Measurements from ENCODE around the gene PKN3.
"Not testable (repeated sequence)": the region's sequence is repeated elsewhere in the genome, so short reads cannot be mapped to it uniquely, and the experiment has no call there.

PKN3 gene

DNA sequence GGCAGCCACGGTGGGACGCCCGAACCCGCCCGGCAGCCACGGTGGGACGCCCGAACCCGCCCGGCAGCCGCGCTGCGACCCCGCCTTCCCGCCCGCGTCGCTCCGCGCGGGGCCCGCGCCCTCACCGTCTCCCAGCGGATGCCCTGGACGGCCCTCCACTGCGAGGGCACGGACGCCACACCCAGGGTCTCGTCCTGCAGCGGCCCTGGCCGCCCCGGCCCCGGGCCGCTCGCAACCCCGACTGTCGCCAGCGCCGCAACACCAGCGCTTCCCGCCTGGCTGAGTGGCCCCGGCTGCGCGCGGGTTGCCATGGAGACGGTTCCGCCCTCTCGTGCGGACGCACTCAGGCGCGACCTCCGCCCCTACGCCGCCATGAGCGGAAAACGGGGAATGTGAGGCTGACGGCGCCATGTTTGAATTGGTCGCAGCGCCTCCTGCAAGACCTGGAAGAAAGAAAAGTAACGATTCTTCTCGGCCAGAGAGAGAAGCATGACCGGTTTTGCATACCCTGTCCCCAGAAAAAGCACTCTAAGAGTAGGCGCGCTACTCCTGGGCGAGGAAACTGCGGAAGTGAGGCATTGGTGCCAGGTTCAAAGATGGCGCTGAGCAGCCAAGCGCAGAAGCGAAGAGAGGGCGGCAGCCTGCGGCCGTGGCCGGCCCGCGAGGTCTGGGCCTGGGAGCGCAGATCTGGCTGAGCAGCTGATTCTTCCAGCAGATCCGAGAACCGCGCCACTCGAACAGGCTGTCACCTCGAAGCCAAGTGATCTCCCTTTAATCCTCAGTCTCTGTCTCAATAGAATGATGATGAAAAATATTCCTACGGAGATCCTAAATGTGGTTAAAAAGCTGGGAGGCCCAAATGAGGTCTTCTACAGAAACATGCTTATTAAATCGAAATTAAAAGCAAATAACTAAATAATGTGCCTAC is 45.6 kb upstream of the PKN3 start, which contains the start of gene DYNC2I2:
Gene DYNC2I2, minus strand, starts transcription at position 432 of the 928 bp plus-strand sequence. Its CDS starts 121 bp downstream, at position 311.
- peak within 1 kb of the TSS; percentile 96 for H3K27ac ChIP-seq (ENCODE audit: low read length)
- no peaks in the 10 kb centered on the region for H4K20me1 ChIP-seq (ENCODE audit: insufficient read depth, low read length)
- H2AFZ ChIP-seq (ENCODE audit: low read length), result peak within 1 kb of the TSS; percentile 82
- no peaks in the 10 kb centered on the region for H3K27me3 ChIP-seq (replicated peaks; ENCODE audit: insufficient read depth, low read length)
- H3K9ac ChIP-seq (ENCODE audit: low read length), result peak within 1 kb of the TSS; percentile 97
- H3K4me2 ChIP-seq (ENCODE audit: low read depth, low read length), result peak within 1 kb of the TSS; percentile 92
- no peaks in the 10 kb centered on the region for H3K9me2 ChIP-seq (replicated peaks; ENCODE audit: insufficient read depth, low read length)
- H3K9me3 ChIP-seq (replicated peaks; ENCODE audit: insufficient read depth, low read length), result no peaks in the 10 kb centered on the region
- TF ChIP-seq EZH2phosphoT487 (IDR thresholded peaks at IDR 0.05; ENCODE audit: low read length), result no peak
- no peak for TF ChIP-seq EZH2 (optimal IDR thresholded peaks at IDR 0.05; ENCODE audit: low read depth, low read length)
- TF ChIP-seq, protein P1, sequence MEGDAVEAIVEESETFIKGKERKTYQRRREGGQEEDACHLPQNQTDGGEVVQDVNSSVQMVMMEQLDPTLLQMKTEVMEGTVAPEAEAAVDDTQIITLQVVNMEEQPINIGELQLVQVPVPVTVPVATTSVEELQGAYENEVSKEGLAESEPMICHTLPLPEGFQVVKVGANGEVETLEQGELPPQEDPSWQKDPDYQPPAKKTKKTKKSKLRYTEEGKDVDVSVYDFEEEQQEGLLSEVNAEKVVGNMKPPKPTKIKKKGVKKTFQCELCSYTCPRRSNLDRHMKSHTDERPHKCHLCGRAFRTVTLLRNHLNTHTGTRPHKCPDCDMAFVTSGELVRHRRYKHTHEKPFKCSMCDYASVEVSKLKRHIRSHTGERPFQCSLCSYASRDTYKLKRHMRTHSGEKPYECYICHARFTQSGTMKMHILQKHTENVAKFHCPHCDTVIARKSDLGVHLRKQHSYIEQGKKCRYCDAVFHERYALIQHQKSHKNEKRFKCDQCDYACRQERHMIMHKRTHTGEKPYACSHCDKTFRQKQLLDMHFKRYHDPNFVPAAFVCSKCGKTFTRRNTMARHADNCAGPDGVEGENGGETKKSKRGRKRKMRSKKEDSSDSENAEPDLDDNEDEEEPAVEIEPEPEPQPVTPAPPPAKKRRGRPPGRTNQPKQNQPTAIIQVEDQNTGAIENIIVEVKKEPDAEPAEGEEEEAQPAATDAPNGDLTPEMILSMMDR (IDR thresholded peaks at IDR 0.05; ENCODE audit: low read length), result no peak
- H3K4me1 ChIP-seq (ENCODE audit: low read length), result peaks cover 3% of the 10 kb centered on the region; the same call in 1 of the 2 replicates
- peaks cover 16% of the 10 kb centered on the region for H3K79me2 ChIP-seq (ENCODE audit: low read length)
- H3F3A ChIP-seq (ENCODE audit: insufficient read depth, low read length), result peaks cover 8% of the 10 kb centered on the region; the same call in 1 of the 2 replicates
- peak; percentile 96 for DNase-seq
- no peaks in the 10 kb centered on the region for H3K36me3 ChIP-seq (replicated peaks; ENCODE audit: insufficient read depth, low read length)
- peak within 1 kb of the TSS; percentile 77 for H3K4me3 ChIP-seq (ENCODE audit: low read length)

DNA sequence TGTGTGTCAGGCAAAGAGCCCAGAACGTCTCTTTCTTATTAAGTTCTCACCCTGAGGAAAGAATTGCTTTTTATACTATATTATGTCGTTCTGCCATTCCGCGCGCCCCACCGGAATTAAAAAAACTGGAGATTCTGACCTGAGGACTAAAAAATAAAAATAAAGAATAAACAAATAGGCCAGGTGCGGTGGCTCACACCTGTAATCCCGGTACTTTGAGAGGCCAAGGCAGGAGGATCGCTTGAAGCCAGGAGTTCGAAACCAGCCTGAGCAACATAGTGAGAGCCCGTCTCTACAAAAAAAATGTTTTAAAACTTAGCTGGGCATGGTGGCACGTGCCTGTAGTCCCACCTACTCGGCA is 45.0 kb upstream of the PKN3 start:
- peak overlapping the region; percentile 96 for H3K27ac ChIP-seq (ENCODE audit: low read length)
- H3K4me2 ChIP-seq (ENCODE audit: low read depth, low read length), result peak overlapping the region; percentile 92
- peaks cover 16% of the 10 kb centered on the region for H3K79me2 ChIP-seq (ENCODE audit: low read length)
- H3K9ac ChIP-seq (ENCODE audit: low read length), result peak overlapping the region; percentile 97; the same call in 1 of the 2 replicates
- no peak for DNase-seq
- H3K27me3 ChIP-seq (replicated peaks; ENCODE audit: insufficient read depth, low read length), result no peaks in the 10 kb centered on the region
- TF ChIP-seq EZH2phosphoT487 (IDR thresholded peaks at IDR 0.05; ENCODE audit: low read length) (no peak), EZH2 (optimal IDR thresholded peaks at IDR 0.05; ENCODE audit: low read depth, low read length) (no peak)
- TF ChIP-seq, protein P1 (IDR thresholded peaks at IDR 0.05; ENCODE audit: low read length), result no peak
- peaks cover 8% of the 10 kb centered on the region; the same call in 1 of the 2 replicates for H3F3A ChIP-seq (ENCODE audit: insufficient read depth, low read length)
- H3K36me3 ChIP-seq (replicated peaks; ENCODE audit: insufficient read depth, low read length), result no peaks in the 10 kb centered on the region
- peaks cover 3% of the 10 kb centered on the region; the same call in 1 of the 2 replicates for H3K4me1 ChIP-seq (ENCODE audit: low read length)
- H3K4me3 ChIP-seq (ENCODE audit: low read length), result peak overlapping the region; percentile 77
- H3K9me3 ChIP-seq (replicated peaks; ENCODE audit: insufficient read depth, low read length), result no peaks in the 10 kb centered on the region
- peak overlapping the region; percentile 82 for H2AFZ ChIP-seq (ENCODE audit: low read length)
- H4K20me1 ChIP-seq (ENCODE audit: insufficient read depth, low read length), result no peaks in the 10 kb centered on the region
- no peaks in the 10 kb centered on the region for H3K9me2 ChIP-seq (replicated peaks; ENCODE audit: insufficient read depth, low read length)

DNA sequence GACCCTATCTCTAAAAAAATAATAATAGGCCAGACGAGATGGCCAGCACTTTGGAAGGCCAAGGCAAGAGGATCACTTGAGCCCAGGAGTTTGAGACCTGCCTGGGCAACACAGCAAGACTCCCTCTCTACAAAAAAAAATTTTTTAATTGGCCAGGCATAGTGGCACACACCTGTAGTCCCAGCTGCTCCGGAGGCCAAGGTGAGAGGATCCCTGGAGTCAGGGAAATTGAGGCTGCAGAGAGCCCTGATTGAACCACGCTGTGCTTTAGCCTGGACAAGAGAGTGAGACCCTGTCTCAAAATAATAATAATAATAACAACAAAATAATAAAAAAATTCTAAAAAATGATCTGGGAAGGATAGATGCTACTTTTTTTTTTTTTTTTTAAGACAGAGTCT is 44.5 kb upstream of the PKN3 start:
- Histone ChIP-seq H3K9ac (ENCODE audit: low read length) (no peak overlapping the region), H3K27ac (ENCODE audit: low read length) (no peak overlapping the region)
- TF ChIP-seq EZH2 (optimal IDR thresholded peaks at IDR 0.05; ENCODE audit: low read depth, low read length), result no peak
- TF ChIP-seq, protein P1 (IDR thresholded peaks at IDR 0.05; ENCODE audit: low read length), result no peak
- TF ChIP-seq EZH2phosphoT487 (IDR thresholded peaks at IDR 0.05; ENCODE audit: low read length), result no peak

DNA sequence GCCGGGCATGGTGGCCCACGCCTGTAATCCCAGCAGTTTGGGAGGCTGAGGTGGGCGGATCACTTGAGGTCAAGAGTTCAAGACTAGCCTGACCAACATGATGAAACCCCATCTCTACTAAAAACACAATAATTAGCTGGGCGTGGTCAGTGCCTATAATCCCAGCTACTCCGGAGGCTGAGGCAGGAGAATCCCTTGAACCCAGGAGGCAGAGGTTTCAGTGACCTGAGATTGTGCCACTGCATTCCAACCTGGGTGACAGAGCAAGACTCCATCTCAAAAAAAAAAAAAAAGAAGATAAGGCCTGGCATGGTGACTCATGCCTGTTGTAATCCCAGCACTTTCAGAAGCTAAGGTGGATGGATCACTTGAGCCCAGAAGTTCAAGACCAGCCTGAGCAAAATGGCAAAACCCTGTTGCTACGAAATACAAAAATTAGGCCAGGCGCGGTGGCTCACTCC is 35.8 kb upstream of the PKN3 start:
- H3F3A ChIP-seq (ENCODE audit: insufficient read depth, low read length); H3K79me2 ChIP-seq (ENCODE audit: low read length); DNase-seq; H4K20me1 ChIP-seq (ENCODE audit: insufficient read depth, low read length); H3K36me3 ChIP-seq (replicated peaks; ENCODE audit: insufficient read depth, low read length); H3K4me3 ChIP-seq (ENCODE audit: low read length); H3K27me3 ChIP-seq (replicated peaks; ENCODE audit: insufficient read depth, low read length); H3K4me1 ChIP-seq (ENCODE audit: low read length); H3K9me3 ChIP-seq (replicated peaks; ENCODE audit: insufficient read depth, low read length); H3K9ac ChIP-seq (ENCODE audit: low read length); H3K27ac ChIP-seq (ENCODE audit: low read length); H3K4me2 ChIP-seq (ENCODE audit: low read depth, low read length); H3K9me2 ChIP-seq (replicated peaks; ENCODE audit: insufficient read depth, low read length); H2AFZ ChIP-seq (ENCODE audit: low read length): not testable (repeated sequence)

More for the DNA sequence above, 44.5 kb upstream of the PKN3 start:
- Histone ChIP-seq H3K4me2 (ENCODE audit: low read depth, low read length) (no peak overlapping the region), H3K79me2 (ENCODE audit: low read length) (peaks cover 16% of the 10 kb centered on the region), H4K20me1 (ENCODE audit: insufficient read depth, low read length) (no peaks in the 10 kb centered on the region), H3K9me3 (replicated peaks; ENCODE audit: insufficient read depth, low read length) (no peaks in the 10 kb centered on the region), H3K27me3 (replicated peaks; ENCODE audit: insufficient read depth, low read length) (no peaks in the 10 kb centered on the region), H2AFZ (ENCODE audit: low read length) (no peak overlapping the region), H3K36me3 (replicated peaks; ENCODE audit: insufficient read depth, low read length) (no peaks in the 10 kb centered on the region), H3K4me3 (ENCODE audit: low read length) (no peak overlapping the region), H3K4me1 (ENCODE audit: low read length) (peaks cover 3% of the 10 kb centered on the region; the same call in 1 of the 2 replicates), H3F3A (ENCODE audit: insufficient read depth, low read length) (peaks cover 8% of the 10 kb centered on the region; the same call in 1 of the 2 replicates), H3K9me2 (replicated peaks; ENCODE audit: insufficient read depth, low read length) (no peaks in the 10 kb centered on the region)
- no peak for DNase-seq

Measured in MM.1S (cell line).